ENCODE data around the gene HOXD8.

The HOXD8 gene

DNA sequence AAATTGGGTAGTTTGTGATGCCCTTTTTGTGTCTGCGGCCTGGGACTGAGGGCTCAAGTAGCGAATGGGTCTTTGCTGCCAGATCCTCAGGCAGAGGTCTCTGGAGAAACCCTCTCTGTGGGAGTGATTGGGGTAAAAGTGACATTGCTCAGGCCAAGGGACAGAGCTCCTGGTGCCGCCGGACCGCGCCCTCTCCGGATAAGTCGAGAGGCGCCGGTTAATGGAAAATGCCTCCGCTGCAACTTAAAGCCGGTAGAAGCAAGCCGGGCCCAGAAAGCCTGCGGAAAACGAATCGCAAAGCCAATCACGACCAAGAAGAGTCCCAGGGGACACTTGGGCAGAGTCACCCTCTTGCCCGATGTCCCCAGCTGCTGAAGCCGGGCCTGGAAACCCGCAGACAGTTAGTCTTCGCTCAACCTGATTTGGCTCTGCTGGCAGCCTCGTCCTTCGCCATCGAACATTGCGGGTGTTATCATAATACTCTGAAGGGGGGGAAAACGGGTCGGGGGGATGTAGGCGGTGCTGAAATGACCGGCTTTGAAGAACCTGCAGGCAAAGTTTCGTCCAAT, 30.3 kb upstream of the HOXD8 start:
- WGBS, 2 experiments (ENCODE audit: insufficient coverage in 2 of 2), result 2 to 3% methylated on average over 26 to 30 of the region's 30 CpGs
- no peak overlapping the region for H3K4me3 ChIP-seq (ENCODE audit: extremely low read depth, insufficient read depth, low read length, poor library complexity, severe bottlenecking)
- no peak overlapping the region for H3K27ac ChIP-seq (ENCODE audit: low read depth, low read length, severe bottlenecking)
- H3K36me3 ChIP-seq (ENCODE audit: control insufficient read depth, insufficient read depth, low read length), result no peaks in the 10 kb centered on the region
- H3K9me3 ChIP-seq (ENCODE audit: control insufficient read depth, low read length), result no peaks in the 10 kb centered on the region
- H3K4me1 ChIP-seq (ENCODE audit: control insufficient read depth, insufficient read depth, low read length, poor library complexity, severe bottlenecking), result no peaks in the 10 kb centered on the region

DNA sequence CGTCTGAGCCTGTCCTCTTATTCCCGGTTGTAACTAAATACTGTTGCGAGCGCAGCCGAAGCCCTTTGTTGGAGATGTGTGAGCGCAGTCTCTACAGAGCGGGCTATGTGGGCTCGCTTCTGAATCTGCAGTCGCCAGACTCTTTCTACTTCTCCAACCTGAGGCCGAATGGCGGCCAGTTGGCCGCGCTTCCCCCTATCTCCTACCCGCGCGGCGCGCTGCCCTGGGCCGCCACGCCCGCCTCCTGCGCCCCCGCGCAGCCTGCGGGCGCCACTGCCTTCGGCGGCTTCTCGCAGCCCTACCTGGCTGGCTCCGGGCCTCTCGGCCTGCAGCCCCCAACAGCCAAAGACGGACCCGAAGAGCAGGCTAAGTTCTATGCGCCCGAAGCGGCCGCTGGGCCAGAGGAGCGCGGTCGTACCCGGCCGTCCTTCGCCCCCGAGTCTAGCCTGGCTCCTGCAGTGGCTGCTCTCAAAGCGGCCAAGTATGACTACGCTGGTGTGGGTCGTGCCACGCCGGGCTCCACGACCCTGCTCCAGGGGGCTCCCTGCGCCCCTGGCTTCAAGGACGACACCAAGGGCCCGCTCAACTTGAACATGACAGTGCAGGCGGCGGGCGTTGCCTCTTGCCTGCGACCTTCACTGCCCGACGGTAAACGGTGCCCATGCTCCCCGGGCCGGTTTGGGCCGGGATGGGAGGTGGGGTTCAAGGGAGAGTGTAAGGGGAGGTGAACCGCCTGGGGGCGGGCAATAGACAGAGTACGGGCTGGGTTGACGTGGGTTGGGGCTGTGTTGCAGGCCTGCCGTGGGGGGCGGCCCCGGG, 29.6 kb upstream of the HOXD8 start, which contains the start of gene HOXD12:
TSS of gene HOXD12 (plus strand) at position 68 of the 819 bp plus-strand sequence. CDS start at position 75, 7 bp downstream.
- WGBS, 2 experiments (ENCODE audit: insufficient coverage in 2 of 2), result 1 to 2% methylated on average over 46 to 63 of the region's 70 CpGs
- no peak within 1 kb of the TSS for H3K4me3 ChIP-seq (ENCODE audit: extremely low read depth, insufficient read depth, low read length, poor library complexity, severe bottlenecking)

DNA sequence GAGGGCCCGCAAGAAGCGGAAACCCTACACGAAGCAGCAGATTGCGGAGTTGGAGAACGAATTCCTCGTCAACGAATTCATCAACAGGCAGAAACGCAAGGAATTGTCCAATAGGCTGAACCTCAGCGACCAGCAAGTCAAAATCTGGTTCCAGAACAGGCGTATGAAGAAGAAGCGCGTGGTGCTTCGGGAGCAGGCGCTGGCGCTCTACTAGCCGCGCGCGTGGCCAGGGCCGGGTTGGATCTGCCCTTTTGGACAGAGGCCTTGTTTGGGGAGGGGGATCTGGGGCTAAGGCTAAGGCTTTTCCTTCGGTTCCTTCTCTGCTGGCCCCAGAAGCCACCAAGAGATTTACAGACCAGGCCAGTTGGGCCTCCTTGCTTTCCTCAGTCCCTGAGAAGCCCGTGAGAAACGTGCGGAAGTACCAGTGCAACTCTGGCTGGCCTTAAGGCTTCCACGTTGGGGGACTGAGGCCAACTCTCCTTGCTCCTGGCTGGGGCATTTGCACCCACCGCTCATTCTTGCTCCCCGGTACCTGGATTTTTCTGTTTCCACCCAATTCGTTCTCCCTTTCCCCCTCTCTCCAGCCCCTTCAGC, 28.9 kb upstream of the HOXD8 start:
- H3K4me1 ChIP-seq (ENCODE audit: control insufficient read depth, insufficient read depth, low read length, poor library complexity, severe bottlenecking), result no peaks in the 10 kb centered on the region
- H3K27ac ChIP-seq (ENCODE audit: low read depth, low read length, severe bottlenecking), result no peak overlapping the region
- no peaks in the 10 kb centered on the region for H3K36me3 ChIP-seq (ENCODE audit: control insufficient read depth, insufficient read depth, low read length)
- WGBS, 2 experiments (ENCODE audit: insufficient coverage in 2 of 2), result 2 to 7% methylated on average over 25 to 27 of the region's 28 CpGs
- H3K9me3 ChIP-seq (ENCODE audit: control insufficient read depth, low read length), result no peaks in the 10 kb centered on the region
- H3K4me3 ChIP-seq (ENCODE audit: extremely low read depth, insufficient read depth, low read length, poor library complexity, severe bottlenecking), result no peak overlapping the region

More for the DNA sequence above, 29.6 kb upstream of the HOXD8 start, which contains the start of gene HOXD12:
- Histone ChIP-seq H3K9me3 (ENCODE audit: control insufficient read depth, low read length) (no peaks in the 10 kb centered on the region), H3K4me1 (ENCODE audit: control insufficient read depth, insufficient read depth, low read length, poor library complexity, severe bottlenecking) (no peaks in the 10 kb centered on the region), H3K36me3 (ENCODE audit: control insufficient read depth, insufficient read depth, low read length) (no peaks in the 10 kb centered on the region), H3K27ac (ENCODE audit: low read depth, low read length, severe bottlenecking) (no peak within 1 kb of the TSS)

DNA sequence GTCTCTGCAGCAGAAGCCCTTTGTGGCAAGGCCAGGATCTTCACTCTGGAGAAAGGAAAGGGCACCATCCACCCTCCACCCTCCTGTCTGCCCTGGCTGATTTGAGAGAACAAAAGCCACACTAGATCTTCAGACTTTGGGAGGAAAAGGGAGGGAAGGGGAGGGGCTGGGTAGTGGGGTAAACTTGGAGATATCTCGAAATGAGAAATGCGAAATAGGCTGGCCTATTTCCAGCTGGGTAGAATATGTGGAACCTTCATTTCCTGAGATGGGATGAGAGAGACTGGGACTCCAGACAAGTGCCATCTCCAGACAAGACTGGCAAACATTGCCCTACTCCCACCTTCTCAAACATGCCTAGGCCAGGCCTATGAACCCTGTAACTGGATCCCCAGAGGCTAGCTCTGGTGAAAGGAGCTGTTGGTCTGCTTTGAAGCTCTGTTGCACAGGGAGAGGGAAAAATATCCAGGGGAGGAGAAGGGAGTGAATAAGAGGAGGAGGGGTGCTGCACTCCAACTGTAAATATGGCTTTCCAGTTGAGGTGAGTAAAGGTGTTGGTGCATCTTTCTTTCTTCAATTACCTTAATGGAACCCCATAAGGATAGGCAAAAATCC, 28.2 kb upstream of the HOXD8 start:
- Histone ChIP-seq H3K4me1 (ENCODE audit: control insufficient read depth, insufficient read depth, low read length, poor library complexity, severe bottlenecking) (no peaks in the 10 kb centered on the region), H3K9me3 (ENCODE audit: control insufficient read depth, low read length) (no peaks in the 10 kb centered on the region), H3K36me3 (ENCODE audit: control insufficient read depth, insufficient read depth, low read length) (no peaks in the 10 kb centered on the region), H3K4me3 (ENCODE audit: extremely low read depth, insufficient read depth, low read length, poor library complexity, severe bottlenecking) (no peak overlapping the region), H3K27ac (ENCODE audit: low read depth, low read length, severe bottlenecking) (no peak overlapping the region)
- WGBS, 2 experiments (ENCODE audit: insufficient coverage in 2 of 2), result 6 to 22% methylated on average over 2 of the region's 2 CpGs

DNA sequence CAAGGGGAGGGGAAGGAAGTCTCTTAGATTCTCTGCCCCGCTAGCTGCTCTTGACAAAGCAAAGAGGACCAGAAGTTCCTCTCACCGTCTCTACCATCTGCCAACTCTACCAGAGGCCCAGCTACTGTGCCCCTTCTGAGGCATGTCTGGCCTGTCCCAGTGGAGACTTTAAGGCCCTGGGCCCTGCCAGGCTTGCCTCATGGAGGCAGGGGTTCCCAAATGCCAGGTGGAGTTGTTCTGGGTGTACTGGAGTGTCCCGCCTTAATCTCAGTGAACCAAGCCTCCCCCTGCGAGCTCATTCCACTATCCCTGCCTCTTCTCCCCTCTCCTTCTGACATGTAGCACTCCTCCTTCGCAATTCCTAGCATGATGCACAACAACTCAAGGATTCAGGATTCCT, 27.7 kb upstream of the HOXD8 start:
- Histone ChIP-seq H3K4me3 (ENCODE audit: extremely low read depth, insufficient read depth, low read length, poor library complexity, severe bottlenecking) (no peak overlapping the region), H3K4me1 (ENCODE audit: control insufficient read depth, insufficient read depth, low read length, poor library complexity, severe bottlenecking) (no peaks in the 10 kb centered on the region), H3K27ac (ENCODE audit: low read depth, low read length, severe bottlenecking) (no peak overlapping the region), H3K36me3 (ENCODE audit: control insufficient read depth, insufficient read depth, low read length) (no peaks in the 10 kb centered on the region), H3K9me3 (ENCODE audit: control insufficient read depth, low read length) (no peaks in the 10 kb centered on the region)
- 4 to 17% methylated on average over 3 to 5 of the region's 5 CpGs for WGBS, 2 experiments (ENCODE audit: insufficient coverage in 2 of 2)

DNA sequence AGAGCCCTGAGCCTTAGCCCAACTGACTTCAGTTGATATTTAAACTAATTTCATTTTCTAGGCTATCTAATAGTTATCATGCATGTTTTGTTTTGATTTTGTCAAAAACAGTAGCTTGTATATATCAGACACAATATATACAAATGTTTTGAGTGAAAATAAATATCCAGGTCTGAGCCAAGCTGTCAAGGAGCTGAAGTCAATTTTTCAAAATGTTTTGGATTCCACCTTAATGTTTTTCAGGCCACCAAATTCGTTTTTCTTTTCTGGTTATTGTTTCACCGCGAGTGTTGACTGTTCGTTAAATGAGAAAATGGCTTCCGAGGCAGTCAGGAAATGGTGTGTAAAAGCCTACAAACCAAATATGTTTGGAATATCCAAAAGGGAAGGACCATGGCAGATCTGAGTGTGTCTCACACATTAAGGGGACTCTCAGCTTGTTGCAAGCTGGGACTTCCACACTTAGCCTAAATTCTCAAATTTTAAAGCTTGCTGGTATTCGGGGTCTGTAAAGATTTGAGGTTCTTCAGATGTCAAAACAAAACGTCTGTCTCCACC, 27.1 kb upstream of the HOXD8 start:
- H3K4me3 ChIP-seq (ENCODE audit: extremely low read depth, insufficient read depth, low read length, poor library complexity, severe bottlenecking), result no peak overlapping the region

DNA sequence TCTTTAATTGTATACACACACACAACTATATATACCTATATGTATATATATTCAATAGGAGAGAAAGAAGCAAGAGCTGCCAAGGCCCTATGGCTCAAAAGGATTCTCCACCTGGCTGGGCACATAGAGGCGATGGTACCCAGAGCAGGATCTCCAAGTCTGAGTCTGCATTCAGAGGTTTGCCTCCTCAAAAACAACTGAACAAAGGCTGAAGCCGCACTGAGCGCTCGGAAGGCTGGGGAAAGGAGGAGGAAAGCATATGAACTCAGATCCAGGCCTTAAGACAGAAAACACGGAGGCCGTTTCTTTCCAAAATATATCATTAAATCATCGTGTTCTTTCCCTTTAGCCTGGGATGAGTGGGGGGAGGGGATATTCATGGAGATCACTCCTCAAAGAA, 26.3 kb upstream of the HOXD8 start:
- Histone ChIP-seq H3K4me3 (ENCODE audit: extremely low read depth, insufficient read depth, low read length, poor library complexity, severe bottlenecking) (no peak overlapping the region), H3K9me3 (ENCODE audit: control insufficient read depth, low read length) (no peaks in the 10 kb centered on the region), H3K36me3 (ENCODE audit: control insufficient read depth, insufficient read depth, low read length) (no peaks in the 10 kb centered on the region), H3K4me1 (ENCODE audit: control insufficient read depth, insufficient read depth, low read length, poor library complexity, severe bottlenecking) (no peaks in the 10 kb centered on the region), H3K27ac (ENCODE audit: low read depth, low read length, severe bottlenecking) (no peak overlapping the region)
- 0 to 10% methylated on average over 1 to 4 of the region's 7 CpGs for WGBS, 2 experiments (ENCODE audit: insufficient coverage in 2 of 2)

More for the DNA sequence above, 27.1 kb upstream of the HOXD8 start:
- H3K27ac ChIP-seq (ENCODE audit: low read depth, low read length, severe bottlenecking), result no peak overlapping the region
- H3K4me1 ChIP-seq (ENCODE audit: control insufficient read depth, insufficient read depth, low read length, poor library complexity, severe bottlenecking), result no peaks in the 10 kb centered on the region
- no peaks in the 10 kb centered on the region for H3K36me3 ChIP-seq (ENCODE audit: control insufficient read depth, insufficient read depth, low read length)
- 18 to 20% methylated on average over 2 to 4 of the region's 7 CpGs for WGBS, 2 experiments (ENCODE audit: insufficient coverage in 2 of 2)
- H3K9me3 ChIP-seq (ENCODE audit: control insufficient read depth, low read length), result no peaks in the 10 kb centered on the region

DNA sequence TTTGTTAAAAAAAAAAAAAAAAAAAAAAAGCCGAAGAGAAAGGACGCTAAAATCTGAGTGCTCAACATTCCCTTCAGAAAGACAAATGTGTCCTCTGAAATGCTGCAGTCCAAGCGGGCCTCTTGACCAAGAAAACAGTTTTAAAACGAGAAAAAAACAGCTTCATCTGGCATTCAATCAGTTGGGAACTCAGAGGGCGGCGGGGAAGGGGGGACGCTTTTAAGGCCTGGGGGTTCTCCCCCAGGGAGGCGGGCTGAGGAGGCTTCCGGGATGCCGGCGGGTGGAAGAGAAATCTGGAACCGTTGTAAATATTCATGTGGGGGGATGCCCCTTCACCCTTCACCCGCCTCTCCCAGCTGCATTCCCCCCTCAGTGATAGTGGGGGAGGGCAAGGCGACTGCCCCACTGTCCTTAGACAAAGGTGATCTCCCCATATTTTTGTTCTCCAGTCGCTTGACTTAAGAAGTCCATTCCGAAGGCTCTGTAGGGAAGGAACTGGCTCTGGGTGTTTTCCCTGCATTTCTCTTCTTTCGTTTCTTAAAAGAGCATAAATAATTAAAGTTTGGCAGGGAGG, 25.7 kb upstream of the HOXD8 start:
- no peak overlapping the region for H3K27ac ChIP-seq (ENCODE audit: low read depth, low read length, severe bottlenecking)
- 0 to 4% methylated on average over 3 to 4 of the region's 17 CpGs for WGBS, 2 experiments (ENCODE audit: insufficient coverage in 2 of 2)
- no peaks in the 10 kb centered on the region for H3K36me3 ChIP-seq (ENCODE audit: control insufficient read depth, insufficient read depth, low read length)
- H3K4me3 ChIP-seq (ENCODE audit: extremely low read depth, insufficient read depth, low read length, poor library complexity, severe bottlenecking), result no peak overlapping the region
- H3K4me1 ChIP-seq (ENCODE audit: control insufficient read depth, insufficient read depth, low read length, poor library complexity, severe bottlenecking), result no peaks in the 10 kb centered on the region
- no peaks in the 10 kb centered on the region for H3K9me3 ChIP-seq (ENCODE audit: control insufficient read depth, low read length)

DNA sequence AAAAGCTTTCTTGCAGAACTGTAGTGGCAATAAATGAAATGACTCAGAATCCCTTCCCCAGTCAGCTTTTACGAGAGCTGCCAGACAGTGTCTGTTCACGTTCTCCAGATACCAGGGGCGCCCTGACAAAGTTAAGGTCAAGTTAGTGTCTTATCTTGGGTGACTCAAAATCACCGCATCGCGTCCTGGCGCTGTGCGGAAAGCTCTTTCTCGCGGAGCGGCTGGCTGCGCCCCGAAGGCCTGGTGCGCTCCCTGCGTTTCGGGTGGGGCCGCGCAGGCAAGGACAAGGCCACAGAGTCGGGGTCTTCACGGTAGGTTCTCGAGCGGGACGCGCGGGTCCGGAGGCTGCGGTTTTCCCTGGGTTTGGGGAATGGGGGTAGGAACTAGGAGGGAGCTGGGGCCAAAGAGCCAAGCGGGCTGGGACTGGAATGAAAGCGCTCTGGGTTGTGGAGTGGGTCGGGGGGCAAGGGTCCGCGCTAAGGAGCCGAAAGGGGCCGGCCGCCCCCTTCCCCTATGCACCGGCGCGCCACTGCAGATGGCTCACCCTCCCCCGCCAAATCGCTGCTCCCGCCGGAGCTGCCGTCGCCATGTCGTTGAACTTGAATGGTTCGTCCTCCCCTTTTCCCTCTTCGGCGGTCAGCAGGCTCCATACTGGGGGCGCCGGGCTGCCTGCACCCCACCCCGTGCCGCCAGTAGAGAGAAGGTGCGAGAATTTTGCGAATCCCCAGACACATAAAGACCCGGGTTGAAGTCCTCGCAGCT, 25.0 kb upstream of the HOXD8 start:
- H3K4me1 ChIP-seq (ENCODE audit: control insufficient read depth, insufficient read depth, low read length, poor library complexity, severe bottlenecking), result no peaks in the 10 kb centered on the region
- no peaks in the 10 kb centered on the region for H3K36me3 ChIP-seq (ENCODE audit: control insufficient read depth, insufficient read depth, low read length)
- no peak overlapping the region for H3K27ac ChIP-seq (ENCODE audit: low read depth, low read length, severe bottlenecking)
- H3K4me3 ChIP-seq (ENCODE audit: extremely low read depth, insufficient read depth, low read length, poor library complexity, severe bottlenecking), result no peak overlapping the region
- no peaks in the 10 kb centered on the region for H3K9me3 ChIP-seq (ENCODE audit: control insufficient read depth, low read length)
- WGBS, 2 experiments (ENCODE audit: insufficient coverage in 2 of 2), result 1 to 2% methylated on average over 34 to 47 of the region's 56 CpGs

Measured in mesodermal cell (in vitro differentiated cells).